Measurements from ENCODE around the gene LRRC4B. TPM values are rescaled to one million over a fixed set of nuclear protein-coding genes. Genes with fewer than 3 reads are reported as not detected.
A peak's percentile ranks its signal among the peaks of the same experiment; 100 is the strongest.

LRRC4B gene
- total RNA-seq, 1 experiment from 2014 or later = not detected

DNA sequence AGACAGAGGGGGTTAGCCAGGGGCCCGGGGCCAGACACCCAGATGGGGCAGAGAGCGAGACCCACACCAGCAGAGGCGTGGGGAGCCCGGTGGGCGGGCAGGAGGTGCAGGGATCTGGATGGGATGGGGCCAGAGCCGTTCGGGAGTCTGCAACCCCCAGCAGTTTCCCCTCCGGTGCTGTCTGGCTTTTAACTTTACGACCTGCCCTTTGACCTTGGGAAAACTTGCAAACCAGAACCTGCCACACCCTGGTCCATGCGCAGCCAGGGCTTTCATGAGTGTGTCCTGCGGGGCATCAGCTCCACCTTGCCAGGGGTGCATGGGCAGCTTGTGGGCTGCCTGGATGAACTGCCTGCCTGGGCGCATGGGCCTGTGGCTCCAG lies 67.1 kb downstream of the LRRC4B start:
- CTCF ChIA-PET = no interaction called here
- Mint-ChIP-seq H3K9me3 (ENCODE audit: unreplicated experiment) (no peaks in the 10 kb centered on the region), H3K36me3 (ENCODE audit: insufficient read depth, unreplicated experiment) (peaks cover 2% of the 10 kb centered on the region), H3K27ac (ENCODE audit: low read depth, unreplicated experiment) (no peak overlapping the region), H3K4me1 (ENCODE audit: insufficient read depth, unreplicated experiment) (no peaks in the 10 kb centered on the region), H3K4me3 (ENCODE audit: unreplicated experiment) (no peak overlapping the region), H3K27me3 (ENCODE audit: insufficient read depth, unreplicated experiment) (no peaks in the 10 kb centered on the region)
- no TSS peak for BruUV-seq (replicated peaks)
- no peak for DNase-seq (ENCODE audit: unreplicated experiment)
- TF ChIP-seq, protein P1, sequence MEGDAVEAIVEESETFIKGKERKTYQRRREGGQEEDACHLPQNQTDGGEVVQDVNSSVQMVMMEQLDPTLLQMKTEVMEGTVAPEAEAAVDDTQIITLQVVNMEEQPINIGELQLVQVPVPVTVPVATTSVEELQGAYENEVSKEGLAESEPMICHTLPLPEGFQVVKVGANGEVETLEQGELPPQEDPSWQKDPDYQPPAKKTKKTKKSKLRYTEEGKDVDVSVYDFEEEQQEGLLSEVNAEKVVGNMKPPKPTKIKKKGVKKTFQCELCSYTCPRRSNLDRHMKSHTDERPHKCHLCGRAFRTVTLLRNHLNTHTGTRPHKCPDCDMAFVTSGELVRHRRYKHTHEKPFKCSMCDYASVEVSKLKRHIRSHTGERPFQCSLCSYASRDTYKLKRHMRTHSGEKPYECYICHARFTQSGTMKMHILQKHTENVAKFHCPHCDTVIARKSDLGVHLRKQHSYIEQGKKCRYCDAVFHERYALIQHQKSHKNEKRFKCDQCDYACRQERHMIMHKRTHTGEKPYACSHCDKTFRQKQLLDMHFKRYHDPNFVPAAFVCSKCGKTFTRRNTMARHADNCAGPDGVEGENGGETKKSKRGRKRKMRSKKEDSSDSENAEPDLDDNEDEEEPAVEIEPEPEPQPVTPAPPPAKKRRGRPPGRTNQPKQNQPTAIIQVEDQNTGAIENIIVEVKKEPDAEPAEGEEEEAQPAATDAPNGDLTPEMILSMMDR (IDR thresholded peaks at IDR 0.05; ENCODE audit: unreplicated experiment) = no peak
- intact Hi-C loops (cut with micrococcal nuclease) = no loop called here
- POLR2A ChIA-PET = no interaction called here

DNA sequence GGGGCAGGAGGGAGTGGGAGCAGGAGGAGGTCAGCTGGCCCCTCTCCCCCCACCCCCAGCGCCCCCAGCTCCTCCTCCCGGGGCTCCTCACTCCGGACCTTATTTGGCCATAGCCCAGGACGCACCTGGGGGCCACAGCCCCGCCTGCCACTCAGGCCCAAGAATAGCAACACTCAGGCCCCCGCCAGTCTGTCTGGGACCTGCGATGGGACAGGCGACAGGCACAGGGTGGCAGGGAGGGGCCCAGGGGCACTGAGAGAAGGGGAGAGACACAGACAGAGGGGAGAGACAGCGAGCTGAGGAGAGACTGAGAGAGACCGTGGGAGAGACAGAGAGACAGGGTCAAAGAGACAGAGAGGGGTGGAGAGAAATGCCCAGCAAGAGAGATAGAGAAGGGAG lies 67.5 kb downstream of the LRRC4B start:
- Mint-ChIP-seq H3K27me3 (ENCODE audit: insufficient read depth, unreplicated experiment) (peaks cover 1% of the 10 kb centered on the region), H3K27ac (ENCODE audit: low read depth, unreplicated experiment) (no peak overlapping the region), H3K36me3 (ENCODE audit: insufficient read depth, unreplicated experiment) (peaks cover 6% of the 10 kb centered on the region), H3K4me3 (ENCODE audit: unreplicated experiment) (no peak overlapping the region), H3K4me1 (ENCODE audit: insufficient read depth, unreplicated experiment) (no peaks in the 10 kb centered on the region), H3K9me3 (ENCODE audit: unreplicated experiment) (no peaks in the 10 kb centered on the region)
- ChIA-PET POLR2A (no interaction called here), CTCF (no interaction called here)
- intact Hi-C loops (cut with micrococcal nuclease) = no loop called here
- no peak for DNase-seq (ENCODE audit: unreplicated experiment)
- TF ChIP-seq, protein P1 (IDR thresholded peaks at IDR 0.05; ENCODE audit: unreplicated experiment) = no peak
- no TSS peak for BruUV-seq (replicated peaks)

DNA sequence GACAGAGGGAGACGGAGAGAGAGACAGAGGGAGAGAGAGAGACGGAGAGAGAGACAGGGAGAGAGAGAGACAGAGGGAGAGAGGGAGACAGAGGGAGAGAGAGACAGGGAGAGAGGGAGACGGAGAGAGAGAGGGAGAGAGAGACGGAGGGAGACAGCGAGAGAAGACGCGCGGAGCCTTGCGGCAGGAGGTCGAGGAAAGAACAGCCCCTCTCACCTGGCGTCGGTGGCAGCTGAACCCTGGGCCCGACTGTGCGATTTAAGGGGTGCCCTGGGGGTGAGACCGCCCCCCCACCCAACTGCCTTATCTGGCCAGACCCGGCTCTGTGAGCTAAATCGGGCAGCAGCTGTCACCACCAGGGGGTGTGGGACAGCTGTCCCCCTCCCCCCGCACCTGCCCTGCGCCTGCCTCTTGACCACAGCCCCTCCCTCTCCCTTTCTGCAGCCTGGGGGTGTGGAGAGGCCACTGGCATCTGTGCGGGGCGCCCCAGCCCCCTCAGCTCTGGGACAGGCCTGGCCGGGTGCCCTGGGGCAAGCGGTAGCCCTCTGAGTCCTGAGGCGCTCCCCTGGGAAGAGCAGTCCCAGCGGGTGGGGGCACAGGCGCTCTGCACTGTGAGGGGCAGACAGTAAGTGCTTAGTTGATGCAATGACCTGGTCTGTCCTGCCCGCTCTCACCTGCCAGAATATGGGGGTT lies 68.0 kb downstream of the LRRC4B start:
- no peak for DNase-seq (ENCODE audit: unreplicated experiment)
- Mint-ChIP-seq H3K27me3 (ENCODE audit: insufficient read depth, unreplicated experiment) (peaks cover 7% of the 10 kb centered on the region), H3K27ac (ENCODE audit: low read depth, unreplicated experiment) (no peak overlapping the region), H3K9me3 (ENCODE audit: unreplicated experiment) (no peaks in the 10 kb centered on the region), H3K4me3 (ENCODE audit: unreplicated experiment) (no peak overlapping the region), H3K4me1 (ENCODE audit: insufficient read depth, unreplicated experiment) (no peaks in the 10 kb centered on the region), H3K36me3 (ENCODE audit: insufficient read depth, unreplicated experiment) (peaks cover 6% of the 10 kb centered on the region)
- ChIA-PET POLR2A (no interaction called here), CTCF (no interaction called here)
- no TSS peak for BruUV-seq (replicated peaks)
- TF ChIP-seq, protein P1 (IDR thresholded peaks at IDR 0.05; ENCODE audit: unreplicated experiment) = peak; percentile 10
- intact Hi-C loops (cut with micrococcal nuclease) = no loop called here

DNA sequence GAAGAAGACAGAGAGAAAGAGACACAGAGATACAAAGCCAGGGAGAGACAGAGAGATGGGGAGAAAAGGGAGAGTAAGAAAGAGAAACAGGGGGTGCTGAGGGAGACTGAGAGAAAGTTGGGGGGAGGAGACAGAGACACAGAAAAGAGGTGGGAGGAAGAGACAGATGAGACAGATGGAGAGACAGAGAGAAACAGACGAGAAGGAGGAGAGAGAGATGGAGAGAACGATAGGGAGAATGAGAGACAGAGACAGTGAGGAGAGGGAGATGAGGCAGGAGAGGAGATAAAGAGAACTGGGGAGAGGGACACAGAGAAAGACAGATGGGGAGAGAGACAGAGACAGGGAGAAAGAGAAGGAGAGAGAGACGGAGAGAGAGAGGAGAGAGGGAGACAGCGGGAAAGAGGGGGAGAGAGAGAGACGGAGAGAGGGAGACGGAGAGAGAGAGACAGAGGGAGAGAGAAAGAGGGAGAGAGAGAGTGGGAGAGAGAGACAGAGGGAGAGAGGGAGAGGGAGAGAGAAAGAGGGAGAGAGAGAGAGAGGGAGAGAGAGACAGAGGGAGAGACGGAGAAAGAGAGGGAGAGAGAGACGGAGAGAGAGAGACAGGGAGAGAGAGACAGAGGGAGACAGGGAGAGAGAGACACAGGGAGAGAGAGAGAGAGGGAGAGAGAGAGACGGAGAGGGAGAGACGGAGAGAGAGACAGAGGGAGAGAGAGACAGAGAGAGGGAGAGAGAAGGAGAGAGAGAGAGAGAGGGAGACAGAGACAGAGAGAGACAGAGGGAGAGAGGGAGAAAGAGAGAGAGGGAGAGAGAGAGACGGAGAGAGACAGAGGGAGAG lies 69.8 kb downstream of the LRRC4B start:
- no peak overlapping the region for H3K27ac Mint-ChIP-seq (ENCODE audit: low read depth, unreplicated experiment)
- no peak overlapping the region for H3K4me3 Mint-ChIP-seq (ENCODE audit: unreplicated experiment)
- H3K36me3 Mint-ChIP-seq (ENCODE audit: insufficient read depth, unreplicated experiment) = peaks cover 6% of the 10 kb centered on the region
- TF ChIP-seq, protein P1 (IDR thresholded peaks at IDR 0.05; ENCODE audit: unreplicated experiment) = no peak
- intact Hi-C loops (cut with micrococcal nuclease) = no loop called here
- ChIA-PET POLR2A (no interaction called here), CTCF (no interaction called here)
- H3K9me3 Mint-ChIP-seq (ENCODE audit: unreplicated experiment) = no peaks in the 10 kb centered on the region
- BruUV-seq (replicated peaks) = no TSS peak
- peaks cover 21% of the 10 kb centered on the region for H3K27me3 Mint-ChIP-seq (ENCODE audit: insufficient read depth, unreplicated experiment)
- no peaks in the 10 kb centered on the region for H3K4me1 Mint-ChIP-seq (ENCODE audit: insufficient read depth, unreplicated experiment)
- DNase-seq (ENCODE audit: unreplicated experiment) = no peak
